ENCODE results near the gene FOXA2. TPM values are rescaled to one million over a fixed set of nuclear protein-coding genes. Genes with fewer than 3 reads are reported as not detected.
"Not testable (repeated sequence)": the region's sequence is repeated elsewhere in the genome, so short reads cannot be mapped to it uniquely, and the experiment has no call there.

Gene FOXA2
- total and polyA plus RNA-seq, 12 donors = not detected

GRCh38 chr20:22611636-22612035 is 27.3 kb upstream of the FOXA2 start:
- no peak overlapping the region for H3K4me3 ChIP-seq
- no peaks in the 10 kb centered on the region for H3K36me3 ChIP-seq
- no peaks in the 10 kb centered on the region for H3K9me3 ChIP-seq
- DNase-seq (no peak), ATAC-seq (no peak)
- H3K4me1 ChIP-seq = no peaks in the 10 kb centered on the region
- TF ChIP-seq, protein P1, sequence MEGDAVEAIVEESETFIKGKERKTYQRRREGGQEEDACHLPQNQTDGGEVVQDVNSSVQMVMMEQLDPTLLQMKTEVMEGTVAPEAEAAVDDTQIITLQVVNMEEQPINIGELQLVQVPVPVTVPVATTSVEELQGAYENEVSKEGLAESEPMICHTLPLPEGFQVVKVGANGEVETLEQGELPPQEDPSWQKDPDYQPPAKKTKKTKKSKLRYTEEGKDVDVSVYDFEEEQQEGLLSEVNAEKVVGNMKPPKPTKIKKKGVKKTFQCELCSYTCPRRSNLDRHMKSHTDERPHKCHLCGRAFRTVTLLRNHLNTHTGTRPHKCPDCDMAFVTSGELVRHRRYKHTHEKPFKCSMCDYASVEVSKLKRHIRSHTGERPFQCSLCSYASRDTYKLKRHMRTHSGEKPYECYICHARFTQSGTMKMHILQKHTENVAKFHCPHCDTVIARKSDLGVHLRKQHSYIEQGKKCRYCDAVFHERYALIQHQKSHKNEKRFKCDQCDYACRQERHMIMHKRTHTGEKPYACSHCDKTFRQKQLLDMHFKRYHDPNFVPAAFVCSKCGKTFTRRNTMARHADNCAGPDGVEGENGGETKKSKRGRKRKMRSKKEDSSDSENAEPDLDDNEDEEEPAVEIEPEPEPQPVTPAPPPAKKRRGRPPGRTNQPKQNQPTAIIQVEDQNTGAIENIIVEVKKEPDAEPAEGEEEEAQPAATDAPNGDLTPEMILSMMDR (IDR thresholded peaks at IDR 0.05) = no peak
- intact Hi-C loops (cut with DNase I) = no loop called here
- no peak overlapping the region for H3K27ac ChIP-seq
- peaks cover 0 to 89% (median 57%) of the 10 kb centered on the region in 7 donors for H3K27me3 ChIP-seq

DNA sequence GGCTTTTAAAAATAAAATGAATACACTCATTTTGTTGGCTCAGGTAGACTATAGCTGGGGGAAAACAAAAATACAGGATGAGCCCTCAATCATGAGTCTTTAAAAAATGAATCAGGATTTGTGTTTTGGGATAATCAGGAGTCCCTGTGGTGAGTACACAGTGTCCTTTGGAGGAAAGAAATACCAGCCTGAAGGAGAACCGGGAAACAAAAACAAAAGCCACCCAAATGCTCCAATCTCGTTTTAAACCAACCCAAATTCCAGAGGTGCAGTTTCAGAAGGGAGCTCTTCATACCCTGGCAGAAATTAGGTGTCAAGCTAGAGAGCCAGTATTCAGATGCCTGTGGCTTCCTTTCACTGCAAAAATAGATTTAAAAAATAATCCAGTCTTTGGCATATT is 23.3 kb upstream of the FOXA2 start:
- intact Hi-C loops (cut with DNase I) = no loop called here
- Histone ChIP-seq H3K27me3 (peaks cover 0 to 66% (median 35%) of the 10 kb centered on the region in 7 donors), H3K36me3 (no peaks in the 10 kb centered on the region), H3K27ac (no peak overlapping the region), H3K9me3 (no peaks in the 10 kb centered on the region), H3K4me1 (no peaks in the 10 kb centered on the region), H3K4me3 (no peak overlapping the region)
- ATAC-seq (no peak), DNase-seq (no peak)
- TF ChIP-seq, protein P1 (IDR thresholded peaks at IDR 0.05) = no peak
- 16 to 22% methylated on average over 2 of the region's 2 CpGs for WGBS, 2 donors

DNA sequence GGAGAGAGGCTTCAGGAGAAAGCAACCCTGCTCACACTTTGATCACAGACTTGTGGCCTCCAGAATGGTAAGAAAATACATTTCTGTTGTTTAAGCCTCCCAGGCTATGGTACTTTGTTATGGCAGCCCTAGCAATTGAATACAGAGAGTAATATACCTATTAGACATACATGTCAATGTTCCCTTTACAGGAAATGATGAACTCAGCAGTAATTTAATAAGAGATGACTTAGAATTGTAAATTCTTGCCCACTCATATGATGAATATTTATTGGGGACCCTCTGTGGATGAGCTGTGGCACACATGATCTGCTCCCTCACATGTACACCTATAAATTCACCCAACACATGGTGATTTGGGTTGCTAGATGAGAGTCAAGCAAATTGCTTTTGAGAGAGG is 20.4 kb upstream of the FOXA2 start:
- TF ChIP-seq, protein P1 (IDR thresholded peaks at IDR 0.05) = no peak
- intact Hi-C loops (cut with DNase I) = no loop called here

DNA sequence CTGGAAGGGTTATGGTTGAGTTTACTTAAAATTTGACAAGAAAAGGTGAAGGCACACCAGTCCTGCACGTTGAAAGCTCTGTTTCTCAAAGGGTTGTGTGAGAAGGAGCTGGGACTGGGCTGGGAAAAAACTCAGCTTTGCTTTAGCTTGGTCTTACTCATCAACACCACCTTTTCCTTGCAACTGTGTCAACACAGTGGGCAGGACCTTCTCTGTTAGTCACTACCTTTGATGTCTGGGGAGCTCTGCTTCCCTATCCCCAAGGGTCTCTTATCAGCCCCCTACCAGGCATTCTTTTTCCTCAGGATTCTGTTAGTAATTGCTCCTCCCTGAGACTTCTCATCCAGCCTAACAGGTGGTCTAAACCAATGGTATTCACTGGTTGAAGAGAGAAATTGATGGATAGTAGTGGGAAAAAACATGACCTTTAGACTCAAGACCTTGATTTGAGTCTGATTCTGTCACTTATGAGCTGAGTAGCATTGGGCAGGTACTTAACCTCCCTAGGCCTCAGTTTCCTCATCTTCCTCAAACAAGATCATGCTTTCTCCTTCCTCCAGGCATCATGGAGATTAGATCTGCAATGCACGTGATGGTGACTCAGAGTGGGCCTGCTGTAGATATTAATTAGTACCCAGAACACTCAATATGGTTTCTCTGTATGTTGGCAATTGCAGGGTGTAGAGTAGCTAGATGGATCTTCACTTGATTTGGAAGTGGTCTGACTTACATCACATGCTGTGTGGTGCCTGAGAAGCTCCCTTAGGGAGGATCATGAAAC is 17.2 kb upstream of the FOXA2 start:
- ATAC-seq = no peak
- Histone ChIP-seq H3K4me1 (no peaks in the 10 kb centered on the region), H3K9me3 (no peaks in the 10 kb centered on the region), H3K27ac (no peak overlapping the region), H3K36me3 (no peaks in the 10 kb centered on the region), H3K27me3 (peaks cover 0 to 70% (median 33%) of the 10 kb centered on the region in 7 donors), H3K4me3 (no peak overlapping the region)
- 34 to 35% methylated on average over 2 of the region's 2 CpGs for whole genome bisulfite sequencing, 2 donors
- DNase-seq = no peak
- TF ChIP-seq, protein P1 (IDR thresholded peaks at IDR 0.05) = no peak
- intact Hi-C loops (cut with DNase I) = no loop called here

More for the DNA sequence above, 20.4 kb upstream of the FOXA2 start:
- Histone ChIP-seq H3K27me3 (peaks cover 0 to 63% (median 35%) of the 10 kb centered on the region in 7 donors), H3K4me3 (no peak overlapping the region), H3K9me3 (no peaks in the 10 kb centered on the region), H3K27ac (no peak overlapping the region), H3K4me1 (no peaks in the 10 kb centered on the region), H3K36me3 (no peaks in the 10 kb centered on the region)
- no peak for DNase-seq
- ATAC-seq = no peak

GRCh38 chr20:22599258-22599657 is 14.9 kb upstream of the FOXA2 start:
- DNase-seq; ATAC-seq; H3K4me1 ChIP-seq; H3K4me3 ChIP-seq; H3K27ac ChIP-seq; intact Hi-C loops (cut with DNase I); H3K36me3 ChIP-seq; H3K9me3 ChIP-seq: not testable (repeated sequence)
- H3K27me3 ChIP-seq = peaks cover 0 to 79% (median 45%) of the 10 kb centered on the region in 7 donors
- 94% methylated on average over 2 of the region's 2 CpGs for WGBS, 2 donors
